GM21717 (cell line): ENCODE data around the gene STAT5B.
A peak's percentile ranks its signal among the peaks of the same experiment; 100 is the strongest.
"Not testable (repeated sequence)": the region's sequence is repeated elsewhere in the genome, so short reads cannot be mapped to it uniquely, and the experiment has no call there.

ENCODE experiments used
- ATAC-seq: cut with Tn5 transposase; IDR thresholded peaks from one replicate; pipeline ENCODE4 v1.9.1; 2021; ENCODE audit warnings: mild to moderate bottlenecking, moderate library complexity; ENCODE audit not compliant: unreplicated experiment

Gene STAT5B

GRCh38 chr17:42198897-42199296 lies 77.3 kb downstream of the STAT5B start:
- no peak for ATAC-seq

GRCh38 chr17:42197564-42198156 lies 78.5 kb downstream of the STAT5B start:
- ATAC-seq: no peak

- peak; percentile 81 for ATAC-seq
Observed at GRCh38 chr17:42193969-42194899, 82.0 kb downstream of the STAT5B start, which contains the start of gene GHDC. Gene GHDC, minus strand, starts transcription at chr17:42194494. Its CDS starts 913 bp downstream, at chr17:42193581.

GRCh38 chr17:42193216-42193968 lies 82.8 kb downstream of the STAT5B start:
- ATAC-seq: no peak

- no peak for ATAC-seq
Observed at GRCh38 chr17:42192189-42193126, 83.7 kb downstream of the STAT5B start.

GRCh38 chr17:42191275-42191608 lies 84.9 kb downstream of the STAT5B start:
- ATAC-seq: no peak

- no peak for ATAC-seq
Observed at GRCh38 chr17:42190491-42191274, 85.5 kb downstream of the STAT5B start.

- no peak for ATAC-seq
Observed at GRCh38 chr17:42189651-42189965, 86.6 kb downstream of the STAT5B start.

GRCh38 chr17:42188749-42189650 lies 87.2 kb downstream of the STAT5B start:
- ATAC-seq: no peak

GRCh38 chr17:42187833-42188232 lies 88.4 kb downstream of the STAT5B start:
- no peak for ATAC-seq

GRCh38 chr17:42186191-42186590 lies 90.0 kb downstream of the STAT5B start:
- not testable (repeated sequence) for ATAC-seq

- ATAC-seq: no peak
Observed at GRCh38 chr17:42185621-42185930, 90.6 kb downstream of the STAT5B start.

- no peak for ATAC-seq
Observed at GRCh38 chr17:42184713-42185620, 91.2 kb downstream of the STAT5B start, which contains the start of gene HCRT. Gene HCRT, minus strand, starts transcription at chr17:42185452. Its CDS starts 87 bp downstream, at chr17:42185365.

- ATAC-seq: peak; percentile 44
Observed at GRCh38 chr17:42183741-42184711, 92.2 kb downstream of the STAT5B start.

- ATAC-seq: no peak
Observed at GRCh38 chr17:42182927-42183734, 93.1 kb downstream of the STAT5B start.

GRCh38 chr17:42181851-42182207 lies 94.4 kb downstream of the STAT5B start:
- no peak for ATAC-seq
